Cerebellar cortex (tissue), 1 donor: ENCODE results near the gene YIF1A.
A peak's percentile ranks its signal among the peaks of the same experiment; 100 is the strongest.
"Not testable (repeated sequence)": the region's sequence is repeated elsewhere in the genome, so short reads cannot be mapped to it uniquely, and the experiment has no call there.

Experiments
- DNase-seq: peaks from one replicate; pipeline ENCODE4 v3.0.0-alpha.2; 2015; ENCODE audit warnings: low spot score

YIF1A gene

DNA sequence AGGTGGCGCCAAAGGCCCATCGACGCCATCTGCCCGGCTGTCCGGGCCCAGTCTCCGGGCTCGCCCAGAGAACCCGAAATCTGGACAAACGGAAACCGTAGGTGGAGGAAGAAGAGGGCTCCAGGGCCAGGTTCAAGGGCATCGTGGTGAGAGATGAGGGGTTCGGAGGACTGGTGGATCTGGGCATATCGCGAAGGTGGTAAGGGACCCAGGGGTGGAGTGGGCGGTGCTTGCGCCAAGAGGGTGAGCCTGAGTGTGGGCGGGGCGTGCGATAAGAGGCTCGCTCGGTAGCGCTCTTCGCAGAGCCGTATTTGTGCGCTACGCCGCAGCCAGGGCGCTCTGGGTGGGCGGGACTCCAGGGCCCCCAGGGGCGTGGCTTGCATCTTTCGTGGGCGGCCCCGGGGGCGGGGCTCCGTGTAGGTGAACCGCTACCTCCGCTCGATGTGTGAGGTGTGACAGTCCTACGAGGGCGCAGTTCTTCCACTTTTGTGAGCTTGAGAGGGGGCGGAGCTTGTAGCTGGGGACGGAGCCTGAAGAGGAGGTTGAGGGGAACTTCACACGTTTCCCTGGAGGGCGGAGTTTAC lies 23.1 kb upstream of the YIF1A start:
- no peak for DNase-seq

DNA sequence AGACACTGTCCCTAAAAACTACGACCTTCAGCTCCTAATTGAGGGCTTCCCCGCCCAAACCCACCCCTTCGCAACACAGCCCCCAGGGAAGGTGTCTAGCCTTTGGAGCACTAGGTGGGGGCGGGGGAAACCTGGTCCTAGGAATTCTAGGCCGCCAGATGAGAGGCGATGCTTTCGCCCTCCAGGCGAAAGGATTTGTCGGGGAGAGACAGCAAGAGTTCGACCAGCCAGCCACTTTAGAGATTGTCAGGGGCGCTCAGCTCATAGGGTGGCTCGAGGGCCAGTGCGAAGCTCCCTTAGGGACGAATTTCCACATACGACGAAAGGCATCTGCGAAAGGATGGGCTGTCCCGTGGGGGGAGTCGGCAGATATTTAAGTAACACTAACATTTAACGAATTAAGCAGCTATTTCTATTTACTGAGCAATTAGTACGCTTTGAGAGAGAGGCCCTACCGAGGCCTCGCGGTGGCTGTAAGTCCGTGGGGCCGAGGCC lies 22.6 kb upstream of the YIF1A start:
- peak; percentile 35 for DNase-seq

DNA sequence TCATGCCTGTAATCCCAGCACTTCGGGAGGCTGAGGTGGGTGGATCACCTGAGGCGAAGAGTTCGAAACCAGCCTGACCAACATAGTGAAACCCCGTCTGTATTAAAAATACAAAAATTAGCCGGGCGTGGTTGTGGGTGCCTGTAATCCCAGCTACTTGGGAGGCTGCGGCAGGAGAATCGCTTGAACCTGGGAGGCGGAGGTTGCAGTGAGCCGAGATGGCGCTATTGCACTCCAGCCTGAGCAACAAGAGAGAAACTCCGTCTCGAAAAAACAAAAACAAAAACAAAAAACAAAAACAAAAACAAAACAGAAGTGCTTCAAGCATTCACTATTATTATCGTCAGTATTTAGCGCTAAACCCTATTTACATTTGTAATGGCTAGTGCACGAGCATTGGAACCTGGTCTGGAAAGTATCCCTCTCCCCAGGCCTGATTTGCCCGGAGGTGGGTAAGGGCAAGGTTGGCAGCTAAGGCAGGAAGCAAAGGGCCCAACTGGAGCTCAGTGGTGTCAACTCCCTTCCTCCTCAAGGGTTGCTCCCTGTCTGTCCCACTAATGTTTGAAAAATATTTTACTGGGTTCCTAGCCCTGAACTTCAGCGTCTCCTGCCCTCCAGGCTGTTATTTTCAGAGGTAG lies 22.0 kb upstream of the YIF1A start:
- not testable (repeated sequence) for DNase-seq

DNA sequence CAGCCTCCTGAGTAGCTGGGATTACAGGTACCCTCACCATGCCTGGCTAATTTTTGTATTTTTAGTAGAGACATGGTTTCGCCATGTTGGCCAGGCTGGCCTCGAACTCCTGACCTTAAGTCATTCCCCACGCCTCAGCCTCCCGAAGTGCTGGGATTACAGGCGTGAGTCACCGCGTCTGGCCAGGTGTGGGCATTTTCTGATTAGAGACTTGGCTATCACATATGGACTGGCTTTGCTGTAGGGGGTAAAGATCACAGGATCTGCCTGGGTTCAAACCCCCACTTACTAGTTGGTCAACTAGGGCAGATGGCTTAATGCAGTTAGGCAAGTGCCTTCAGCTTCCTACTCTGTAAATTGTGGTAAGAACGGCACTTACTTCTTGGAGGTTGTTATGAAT lies 21.4 kb upstream of the YIF1A start:
- DNase-seq, result no peak

DNA sequence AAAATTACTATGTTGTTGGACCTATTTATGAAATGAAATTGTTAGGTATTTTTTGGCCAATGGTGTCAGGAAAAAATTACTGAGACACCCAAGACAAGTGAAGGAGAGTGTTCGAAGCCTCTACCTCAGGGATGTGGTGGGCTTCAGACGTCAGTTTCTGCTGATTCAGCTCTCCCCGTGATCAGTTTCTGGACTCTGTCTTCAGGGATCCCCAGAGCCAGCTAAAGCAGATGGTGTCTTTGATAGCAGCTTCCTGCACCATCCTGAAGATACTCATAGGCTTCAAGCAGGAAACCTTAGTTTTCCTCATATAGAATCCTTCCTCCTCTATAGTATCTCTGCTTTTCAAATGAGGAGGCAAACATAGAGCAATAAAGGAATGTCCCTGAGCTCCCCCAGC lies 20.5 kb upstream of the YIF1A start:
- no peak for DNase-seq

DNA sequence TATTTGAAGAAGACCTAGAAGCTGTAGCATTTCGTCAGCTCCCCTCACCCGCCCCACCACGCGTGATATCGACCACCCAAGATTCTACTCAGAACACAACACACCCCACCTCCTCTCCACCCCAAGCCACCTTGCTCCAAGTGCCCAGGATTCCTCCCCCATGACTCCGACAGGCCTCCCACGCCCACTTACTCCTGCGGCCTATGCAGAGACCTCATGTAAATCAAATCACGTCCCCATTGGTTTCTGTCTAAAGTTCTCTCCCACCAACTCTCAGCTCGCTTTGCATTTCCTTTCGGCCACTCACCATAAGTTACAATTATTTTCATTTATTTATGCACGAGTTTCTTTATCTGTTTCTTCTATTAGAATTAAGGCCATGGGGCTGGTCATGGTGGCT lies 13.7 kb upstream of the YIF1A start:
- no peak for DNase-seq

DNA sequence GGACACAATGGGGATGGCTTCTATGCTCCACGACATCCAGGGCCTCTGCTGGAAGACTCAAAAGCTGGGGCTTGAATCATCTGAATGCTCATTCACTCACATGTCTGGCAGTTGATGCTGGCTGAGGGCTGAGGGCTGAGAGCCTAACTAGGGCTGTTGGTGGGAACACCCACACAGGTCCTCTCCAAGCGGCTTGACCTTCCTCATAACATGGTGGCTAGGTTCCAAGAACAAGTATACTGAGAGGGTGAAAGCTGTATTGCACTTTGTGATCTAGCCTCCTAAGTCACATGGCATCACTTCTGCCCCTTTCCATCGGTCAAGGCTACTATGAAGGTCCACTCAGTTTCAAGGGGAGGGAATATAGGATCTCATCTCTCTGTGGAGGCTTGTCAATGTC lies 10.2 kb upstream of the YIF1A start:
- DNase-seq, result no peak

DNA sequence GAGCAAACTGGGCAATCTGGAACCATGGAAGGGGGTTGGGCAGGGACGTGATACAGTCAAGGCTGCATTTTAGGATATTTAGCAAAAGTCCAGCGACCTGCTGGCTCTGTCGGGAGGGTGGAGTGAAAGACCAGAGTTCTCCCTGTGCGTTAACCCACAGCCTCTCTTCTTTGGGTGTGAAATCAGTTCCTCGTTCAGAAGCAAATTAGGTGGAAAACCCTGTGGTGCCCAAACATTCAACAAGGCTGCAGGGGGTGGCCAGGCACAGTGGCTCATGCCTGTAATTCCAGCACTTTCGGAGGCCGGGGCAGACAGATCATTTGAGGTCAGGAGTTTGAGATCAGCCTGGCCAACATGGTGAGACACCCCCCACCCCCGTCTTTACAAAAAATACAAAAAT lies 8.7 kb upstream of the YIF1A start:
- DNase-seq, result no peak

DNA sequence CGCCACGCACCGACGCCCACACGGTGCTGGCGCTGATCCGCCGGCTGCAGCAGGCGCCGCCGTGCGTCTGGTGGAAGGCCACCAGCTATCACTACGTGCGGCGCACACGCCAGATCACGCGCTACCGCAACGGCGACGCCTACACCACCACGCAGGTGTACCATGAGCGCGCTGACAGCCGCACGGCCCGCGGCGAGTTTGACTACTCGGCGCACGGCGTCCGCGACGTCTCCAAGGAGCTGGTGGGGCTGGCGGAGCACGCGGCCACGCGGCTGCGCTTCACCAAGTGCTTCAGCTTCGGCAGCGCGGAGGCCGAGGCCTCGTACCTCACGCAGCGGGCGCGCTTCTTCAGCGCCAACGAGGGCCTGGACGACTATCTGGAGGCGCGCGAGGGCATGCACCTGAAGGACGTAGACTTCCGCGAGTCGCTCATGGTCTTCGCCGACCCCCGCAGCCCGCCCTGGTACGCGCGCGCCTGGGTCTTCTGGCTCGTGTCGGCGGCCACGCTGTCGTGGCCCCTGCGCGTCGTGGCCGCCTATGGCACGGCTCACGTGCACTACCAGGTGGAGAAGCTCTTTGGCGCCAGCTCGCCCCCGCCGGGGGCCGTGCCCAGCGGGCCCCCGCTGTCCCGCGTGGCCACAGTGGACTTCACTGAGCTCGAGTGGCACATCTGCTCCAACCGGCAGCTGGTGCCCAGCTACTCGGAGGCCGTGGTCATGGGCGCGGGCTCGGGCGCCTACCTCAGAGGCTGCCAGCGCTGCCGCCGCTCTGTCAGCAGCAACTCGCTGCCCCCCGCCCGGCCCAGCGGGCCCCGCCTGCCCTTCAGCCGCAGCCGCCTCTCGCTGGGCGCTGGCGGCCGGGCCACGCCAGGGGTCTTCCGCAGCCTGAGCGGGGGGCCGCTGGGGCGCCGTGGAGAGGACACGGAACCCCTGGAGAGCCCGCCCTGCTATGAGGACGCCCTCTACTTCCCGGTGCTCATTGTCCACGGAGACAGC lies 6.0 kb upstream of the YIF1A start:
- DNase-seq, result no peak

DNA sequence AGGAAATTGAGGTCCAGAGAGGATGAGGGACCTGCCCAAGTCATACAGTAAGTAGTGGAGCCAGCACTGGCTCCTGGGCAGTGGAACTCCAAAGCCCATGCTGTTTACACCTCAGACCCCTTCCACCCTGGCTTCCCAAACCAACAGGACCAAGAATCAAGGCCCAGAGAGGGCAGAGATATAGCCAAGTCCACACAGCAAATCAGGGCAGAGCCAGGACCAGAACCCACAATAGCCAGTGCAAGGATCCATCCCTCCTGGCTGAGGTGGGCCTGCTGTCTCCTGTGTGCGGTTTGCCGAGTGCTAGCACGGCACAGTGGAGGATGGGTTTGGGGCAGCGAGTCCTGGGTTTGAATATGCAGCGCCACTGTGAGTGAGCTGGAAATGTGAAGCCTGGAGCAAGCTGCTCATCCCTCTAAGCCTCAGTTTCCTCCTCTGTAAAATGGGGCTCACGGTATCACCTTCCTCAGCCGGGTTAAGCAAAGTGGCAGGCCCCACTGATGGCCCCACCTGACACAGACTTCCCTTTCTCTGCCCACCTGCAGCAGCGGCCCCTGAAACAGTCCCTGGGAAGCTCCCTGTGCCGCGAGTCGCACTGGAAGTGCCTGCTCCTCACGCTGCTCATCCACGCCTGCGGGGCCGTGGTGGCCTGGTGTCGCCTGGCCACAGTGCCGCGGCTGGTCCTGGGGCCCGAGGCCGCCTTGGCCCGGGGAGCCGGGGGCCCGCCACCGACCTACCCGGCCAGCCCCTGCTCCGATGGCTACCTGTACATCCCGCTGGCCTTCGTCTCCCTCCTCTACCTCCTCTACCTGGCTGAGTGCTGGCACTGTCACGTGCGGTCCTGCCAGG lies 5.1 kb upstream of the YIF1A start:
- no peak for DNase-seq

DNA sequence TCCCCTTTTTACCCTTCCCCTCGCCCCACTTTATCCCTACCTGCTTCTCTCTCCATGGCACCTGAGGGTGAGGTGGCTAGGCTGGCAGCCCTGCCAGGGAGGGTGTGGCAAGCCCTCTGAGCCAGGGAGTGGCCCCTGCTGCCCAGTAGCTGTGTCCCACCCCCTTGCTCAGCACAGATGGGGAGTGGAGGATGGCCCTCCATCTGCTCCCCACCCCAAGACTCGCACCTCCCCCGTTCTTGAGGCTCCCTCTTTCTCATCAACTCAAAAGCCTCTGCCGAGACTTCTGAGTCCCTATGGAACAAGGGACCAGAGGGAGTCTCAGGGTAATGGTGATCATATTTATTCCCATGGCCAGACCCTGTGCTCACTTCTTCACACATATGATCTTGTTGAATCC lies 4.4 kb upstream of the YIF1A start:
- no peak for DNase-seq

DNA sequence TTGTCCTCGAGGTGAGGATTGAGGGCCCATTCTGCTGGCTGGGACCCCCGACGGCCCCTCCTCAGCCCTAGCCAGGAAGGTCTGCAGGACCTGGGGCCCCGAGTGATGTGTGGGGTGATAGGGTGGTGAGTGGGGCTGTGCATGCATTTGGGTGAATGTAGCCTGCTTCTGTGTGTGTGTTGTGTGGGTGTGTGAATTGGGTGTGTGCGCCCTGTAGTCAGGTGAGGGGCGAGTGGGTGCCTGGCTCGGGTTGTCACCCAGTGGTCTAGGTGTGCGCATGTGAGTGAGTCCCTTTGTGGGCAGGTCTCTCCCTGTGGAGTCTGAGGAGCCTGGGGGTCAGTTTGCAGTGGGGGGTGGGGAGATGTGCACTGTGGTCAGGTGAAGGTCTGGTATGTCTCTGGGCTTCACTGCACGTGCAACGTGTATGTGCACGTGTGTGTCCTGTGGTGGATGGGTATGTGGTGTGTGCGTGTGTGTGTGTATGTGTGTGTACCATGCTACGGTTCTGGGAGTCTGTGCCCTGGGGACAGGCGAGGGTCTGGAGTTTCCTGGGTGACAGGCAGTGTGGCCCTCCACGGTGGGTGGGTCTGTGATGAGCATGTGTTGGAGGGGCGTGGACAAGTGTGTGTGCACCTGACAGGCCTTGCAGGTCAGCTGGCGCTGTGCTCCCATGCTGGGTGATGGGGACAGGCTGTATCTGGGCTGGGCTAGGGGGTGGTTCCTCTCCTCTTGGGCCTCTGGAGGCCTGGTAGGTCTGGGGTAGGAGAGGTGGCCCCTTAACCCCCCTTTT lies 3.8 kb upstream of the YIF1A start:
- DNase-seq, result no peak

DNA sequence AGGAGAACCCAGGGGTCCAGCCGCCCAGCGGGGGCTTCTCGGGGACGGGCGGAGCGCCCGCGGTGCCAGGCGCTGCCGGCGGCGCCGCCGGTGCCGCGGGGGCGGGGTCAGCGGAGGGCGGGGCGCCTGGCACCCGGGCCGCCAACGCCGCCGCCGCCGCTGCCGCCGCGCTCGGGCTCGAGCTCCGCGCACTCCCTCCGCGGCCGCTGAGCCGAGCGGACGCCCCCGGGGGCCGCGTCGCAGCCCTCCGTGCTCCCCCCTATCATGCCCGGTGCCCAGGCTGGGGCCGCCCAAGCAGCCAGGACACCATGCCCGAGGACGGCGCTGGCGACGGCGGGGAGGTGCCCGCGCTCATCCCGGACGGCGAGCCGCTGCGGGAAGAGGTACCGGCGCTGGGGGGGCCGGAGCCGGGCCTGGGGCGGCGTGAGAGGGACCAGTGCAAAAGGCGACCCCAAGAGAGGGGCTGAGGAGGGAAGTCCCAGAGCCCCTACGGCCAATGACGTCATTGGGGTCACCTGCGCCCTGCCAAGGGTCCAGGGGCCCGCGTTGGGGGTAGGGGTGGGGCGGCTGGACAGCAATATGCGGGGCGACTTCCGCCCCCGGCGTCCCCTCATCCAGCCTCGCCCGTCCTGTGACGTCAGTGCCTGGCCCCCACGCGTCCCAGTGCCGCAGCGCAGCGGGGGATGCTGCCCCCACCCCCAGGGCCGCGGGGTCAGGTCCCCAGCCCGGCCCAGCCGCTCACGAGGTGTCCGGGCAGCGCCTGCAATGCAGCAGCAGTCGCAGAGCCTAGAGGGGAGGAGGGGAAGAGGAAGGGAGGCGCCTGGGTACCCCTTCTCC lies 3.0 kb upstream of the YIF1A start, which contains the start of gene TMEM151A:
TMEM151A (plus strand) TSS at position 189 of the 837 bp plus-strand sequence; CDS start at position 309, 120 bp downstream.
- DNase-seq, result no peak

DNA sequence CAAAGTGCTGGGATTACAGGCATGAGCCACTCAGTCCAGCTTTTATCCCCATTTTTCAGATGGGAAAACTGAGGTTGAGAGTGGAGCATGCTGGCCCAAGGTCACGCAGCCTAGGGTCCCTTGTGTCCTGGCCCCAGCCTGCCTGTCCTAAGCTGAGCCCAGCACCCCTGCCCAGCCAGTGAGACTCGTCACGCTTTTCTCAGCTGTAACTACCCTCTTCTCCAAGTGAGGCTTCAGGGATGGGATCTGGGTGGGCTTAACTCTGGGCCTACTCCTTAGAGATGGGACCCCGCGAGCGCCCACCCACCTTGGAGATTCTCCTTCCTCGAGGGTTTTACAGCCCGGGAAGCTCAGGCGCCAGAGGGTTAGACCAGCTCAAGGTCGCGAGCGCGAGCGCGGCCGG lies 2.4 kb upstream of the YIF1A start:
- no peak for DNase-seq

DNA sequence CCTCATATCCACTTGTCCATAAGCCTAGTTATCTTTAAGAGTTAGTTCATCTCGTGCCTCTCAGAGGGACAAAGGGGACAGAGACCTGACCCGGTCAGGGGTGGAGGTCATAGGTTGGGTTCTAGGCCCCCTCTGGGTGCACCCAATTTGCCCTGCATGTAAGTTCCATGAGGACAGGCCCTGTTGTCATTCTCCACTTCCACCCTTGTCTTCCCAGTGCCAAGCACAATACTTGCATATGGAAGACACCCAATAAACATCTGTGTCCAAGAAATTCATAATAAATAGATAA lies 1.3 kb upstream of the YIF1A start:
- no peak for DNase-seq

DNA sequence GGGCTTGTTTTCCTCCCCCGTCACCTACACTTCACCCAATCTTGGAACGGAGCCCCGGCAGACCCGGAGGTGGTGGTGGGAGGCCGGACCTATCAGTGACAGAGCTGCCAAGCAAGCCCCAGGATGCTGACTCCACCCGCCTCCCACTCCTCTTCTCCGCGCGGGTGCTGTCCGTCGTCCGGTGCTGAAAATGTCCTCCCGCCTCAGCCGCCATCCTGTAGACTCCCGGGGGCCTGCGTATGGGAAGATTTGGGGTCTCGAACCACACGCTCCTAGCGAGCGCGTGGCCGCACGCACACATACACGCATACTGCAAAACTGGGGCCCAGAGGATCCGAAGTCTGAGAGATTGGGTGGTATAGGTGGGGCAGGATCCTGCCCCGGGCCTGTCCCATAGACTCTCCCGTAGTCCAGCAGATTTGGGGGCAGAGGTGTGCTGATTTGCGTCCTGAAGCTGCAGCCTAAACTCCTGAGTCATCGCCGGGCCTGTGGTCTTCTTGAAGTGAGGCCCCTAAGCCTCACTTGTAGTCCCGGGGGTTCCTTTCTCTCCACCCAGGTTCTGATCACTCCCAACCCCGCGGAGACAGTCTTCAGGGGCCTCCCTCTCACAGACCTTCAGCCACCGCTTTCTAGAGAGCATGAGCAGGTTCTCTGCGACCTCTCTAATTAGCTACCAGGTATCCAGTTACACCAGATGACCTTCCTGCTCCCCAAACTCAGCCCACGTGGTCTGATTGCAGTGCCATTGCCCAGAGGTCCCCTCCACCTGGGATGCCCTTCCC lies 796 bp upstream of the YIF1A start:
- DNase-seq, result no peak

DNA sequence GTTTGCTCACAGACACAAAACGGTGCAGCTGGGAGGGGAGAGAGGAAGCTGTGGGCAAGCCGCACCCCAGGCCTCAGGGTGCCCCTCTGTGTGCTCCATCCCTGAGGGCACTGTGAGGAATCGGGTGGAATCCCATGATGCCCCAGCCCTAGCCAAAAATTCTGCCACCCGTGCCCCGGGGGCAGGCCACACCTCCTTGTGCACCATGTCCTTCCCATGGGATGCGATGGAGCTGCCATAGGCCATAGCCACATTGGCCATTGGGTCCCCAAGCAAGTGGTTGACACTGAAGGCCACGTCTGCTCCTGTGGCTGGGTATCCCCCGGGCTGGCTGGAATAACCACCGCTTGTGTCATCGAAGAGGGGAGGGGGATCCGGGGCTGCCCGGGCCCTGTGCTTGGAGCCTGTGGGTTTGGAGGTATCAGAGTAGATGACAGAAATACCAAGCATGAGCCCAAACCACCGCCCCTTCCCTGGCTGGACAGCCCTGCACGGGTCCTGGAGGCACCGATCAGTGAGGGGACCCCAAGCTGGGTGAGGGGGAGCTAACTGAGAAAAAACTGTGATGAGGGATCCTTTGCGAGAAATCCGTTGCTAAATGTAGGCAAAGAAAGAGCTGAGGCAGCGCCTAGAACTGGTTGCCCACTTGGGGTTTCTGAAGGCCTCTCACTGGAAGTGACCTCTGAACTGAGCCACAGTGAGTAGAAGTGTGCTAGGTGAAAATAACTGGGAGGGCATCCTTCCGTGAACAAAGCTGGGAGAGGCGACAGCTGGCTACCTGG lies 863 bp downstream of the YIF1A start:
- no peak for DNase-seq

DNA sequence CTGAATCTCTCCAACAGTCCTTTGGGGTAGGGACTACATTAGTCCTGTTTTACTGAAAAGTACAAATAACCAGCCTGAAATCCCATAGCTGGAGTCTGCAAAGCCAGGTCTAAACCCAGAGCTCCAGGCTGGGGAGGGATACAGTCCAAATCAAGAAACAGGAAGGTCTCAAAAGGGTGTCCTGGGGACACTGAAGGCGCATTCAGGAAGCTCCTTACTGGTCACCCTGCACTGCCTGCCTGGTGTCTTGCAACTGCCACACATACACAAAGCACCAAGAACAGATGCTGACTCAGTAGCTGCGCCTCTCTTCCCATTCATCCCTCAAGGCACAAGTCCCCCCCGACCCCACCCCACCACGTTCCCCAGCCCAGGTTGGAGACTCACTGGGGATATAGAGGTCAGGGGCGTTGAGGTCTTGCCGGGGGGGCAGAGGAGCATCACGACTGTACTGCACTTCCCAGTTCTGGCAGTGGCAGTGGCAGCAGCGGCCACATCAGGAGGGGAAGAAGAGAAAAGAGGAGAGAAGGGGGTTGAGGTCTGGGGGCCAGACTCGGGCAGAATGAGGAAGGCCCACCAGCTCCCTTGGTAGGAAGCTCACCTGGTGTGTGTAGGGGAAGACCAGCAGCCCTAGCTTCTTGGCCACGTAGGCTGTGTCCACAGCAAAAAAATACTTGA lies 1.6 kb downstream of the YIF1A start:
- DNase-seq, result no peak
